Choroid plexus epithelial cell (primary cell): ENCODE measurements around the gene SOX5.

ENCODE experiments used
- DNase-seq: peaks from one replicate; pipeline ENCODE4 v3.0.0-alpha.2; 2010; ENCODE audit warnings: low read depth
- H3K4me3 ChIP-seq: 2 replicates; pipeline ENCODE4 v1.5.1; 2011; ENCODE audit warnings: low read depth, mild to moderate bottlenecking, control low read depth, low read length, moderate library complexity
- CTCF ChIP-seq: conservative IDR thresholded peaks from 2 replicates; pipeline ENCODE4 v1.5.1; 2011; ENCODE audit warnings: low read depth, mild to moderate bottlenecking, control low read depth, inconsistent platforms, low read length, moderate library complexity

Gene SOX5

GRCh38 chr12:23853640-23854039, 95.8 kb downstream of the SOX5 start:
- no peak for DNase-seq
- H3K4me3 ChIP-seq, result no peak overlapping the region
- TF ChIP-seq CTCF, result no peak

GRCh38 chr12:23851602-23852001, 97.9 kb downstream of the SOX5 start:
- no peak for DNase-seq
- no peak for TF ChIP-seq CTCF
- no peak overlapping the region for H3K4me3 ChIP-seq

GRCh38 chr12:23847857-23848256, 101.6 kb downstream of the SOX5 start:
- TF ChIP-seq CTCF, result no peak
- no peak for DNase-seq
- no peak overlapping the region for H3K4me3 ChIP-seq

GRCh38 chr12:23843958-23844357, 105.5 kb downstream of the SOX5 start:
- no peak for DNase-seq
- H3K4me3 ChIP-seq, result no peak overlapping the region
- no peak for TF ChIP-seq CTCF

- no peak for DNase-seq
- H3K4me3 ChIP-seq, result no peak overlapping the region
- no peak for TF ChIP-seq CTCF
Observed at GRCh38 chr12:23834076-23834475, 115.4 kb downstream of the SOX5 start.

- DNase-seq, result no peak
- TF ChIP-seq CTCF, result no peak
- H3K4me3 ChIP-seq, result no peak overlapping the region
Observed at GRCh38 chr12:23831739-23832138, 117.7 kb downstream of the SOX5 start.

- no peak overlapping the region for H3K4me3 ChIP-seq
- no peak for TF ChIP-seq CTCF
- no peak for DNase-seq
Observed at GRCh38 chr12:23830210-23830609, 119.3 kb downstream of the SOX5 start.
